Type B pancreatic cell (in vitro differentiated cells): ENCODE results near the gene HOXB4. TPM values are rescaled to one million over a fixed set of nuclear protein-coding genes. Genes with fewer than 3 reads are reported as not detected.

Source experiments
- DNase-seq: peaks from one replicate; pipeline ENCODE4 v3.0.0; 2021; ENCODE audit warnings: mixed read lengths; ENCODE audit not compliant: unreplicated experiment; ENCODE audit errors: extremely low spot score
- H3K27ac Mint-ChIP-seq: 2 replicates; pipeline ENCODE4 v1.8.0; 2021; ENCODE audit warnings: mild to moderate bottlenecking, mixed read lengths
- H3K27me3 Mint-ChIP-seq: 2 replicates; pipeline ENCODE4 v1.8.0; 2021; ENCODE audit warnings: mixed read lengths
- H3K36me3 Mint-ChIP-seq: 2 replicates; pipeline ENCODE4 v1.8.0; 2021; ENCODE audit warnings: mixed read lengths
- H3K4me1 Mint-ChIP-seq: one replicate; pipeline ENCODE4 v1.8.0; 2021; ENCODE audit warnings: mixed read lengths; ENCODE audit not compliant: unreplicated experiment
- H3K4me3 Mint-ChIP-seq: 2 replicates; pipeline ENCODE4 v1.8.0; 2021; ENCODE audit warnings: mild to moderate bottlenecking, mixed read lengths
- H3K9me3 Mint-ChIP-seq: 2 replicates; pipeline ENCODE4 v1.8.0; 2021; ENCODE audit warnings: mixed read lengths
- CTCF ChIP-seq: fragments of 200-600 bp; sonication (generic); conservative IDR thresholded peaks from 2 replicates; pipeline ENCODE4 v1.5.0; 2021; ENCODE audit warnings: antibody characterized with exemption, mild to moderate bottlenecking
- total RNA-seq: library from RNA; stranded (reverse); gene quantifications from 2 replicates; pipeline ENCODE4 v1.2.1, GENCODE V29; 2021; ENCODE audit warnings: low replicate concordance

Gene HOXB4
- total RNA-seq, 1 donor from 2014 or later = 27.0 TPM

GRCh38 chr17:48615963-48616716 is 38.0 kb upstream of the HOXB4 start:
- Mint-ChIP-seq H3K4me1 (peaks cover 37% of the 10 kb centered on the region), H3K4me3 (peak overlapping the region; percentile 92), H3K27me3 (peaks cover 96% of the 10 kb centered on the region), H3K36me3 (no peaks in the 10 kb centered on the region), H3K9me3 (no peaks in the 10 kb centered on the region), H3K27ac (peak overlapping the region; percentile 58)
- no peak for TF ChIP-seq CTCF
- no peak for DNase-seq

DNA sequence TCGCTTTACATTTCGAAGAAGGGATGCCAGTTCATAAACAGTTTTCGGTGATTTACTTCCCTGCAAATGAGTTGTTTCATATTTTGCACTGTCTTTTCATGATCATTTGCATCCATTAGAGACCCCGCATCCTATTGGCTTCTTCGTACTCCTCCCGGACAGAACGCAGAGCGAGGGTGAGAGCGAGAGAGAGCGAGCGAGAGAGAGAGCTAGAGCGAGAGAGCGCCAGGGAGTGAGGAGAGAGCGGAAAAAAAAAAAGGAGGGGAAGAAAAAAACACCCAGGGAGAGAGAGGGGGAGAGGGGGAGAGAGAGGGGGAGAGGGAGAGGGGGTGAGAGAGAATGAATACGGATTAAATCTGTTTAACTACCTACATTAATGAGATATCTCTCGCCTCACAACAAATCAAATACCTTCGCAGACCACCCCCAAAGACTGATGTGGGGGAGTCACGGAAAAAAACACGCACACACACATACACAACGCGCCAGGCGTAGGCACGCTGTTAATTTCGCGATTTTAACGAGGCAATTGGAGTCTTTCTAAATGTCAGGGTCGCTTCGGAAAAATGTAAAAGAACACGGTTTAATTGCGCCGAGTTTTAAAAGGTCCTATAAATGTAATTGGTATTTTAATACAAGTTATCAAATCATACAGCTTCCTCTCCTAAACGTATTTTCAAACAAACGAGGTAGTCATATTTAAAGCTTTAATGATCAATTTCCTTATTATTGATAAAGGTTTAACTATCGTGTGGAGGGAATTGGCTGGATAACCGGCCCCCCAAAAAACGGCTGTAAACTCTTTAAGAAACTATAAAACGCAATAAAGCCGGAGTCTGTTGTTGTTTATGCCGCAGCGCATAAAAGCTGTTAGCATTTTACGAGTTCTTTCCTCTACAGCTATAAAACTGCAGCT is 37.2 kb upstream of the HOXB4 start, which contains the start of gene HOXB8:
TSS of gene HOXB8 (minus strand) at position 246 of the 916 bp plus-strand sequence. CDS start 588 bp downstream, outside the sequence.
- peaks cover 41% of the 10 kb centered on the region for H3K4me1 Mint-ChIP-seq
- DNase-seq = no peak
- H3K36me3 Mint-ChIP-seq = no peaks in the 10 kb centered on the region
- no peaks in the 10 kb centered on the region for H3K9me3 Mint-ChIP-seq
- peak within 1 kb of the TSS; percentile 58 for H3K27ac Mint-ChIP-seq
- H3K27me3 Mint-ChIP-seq = peaks cover 94% of the 10 kb centered on the region
- H3K4me3 Mint-ChIP-seq = peak within 1 kb of the TSS; percentile 92
- TF ChIP-seq CTCF = no peak

DNA sequence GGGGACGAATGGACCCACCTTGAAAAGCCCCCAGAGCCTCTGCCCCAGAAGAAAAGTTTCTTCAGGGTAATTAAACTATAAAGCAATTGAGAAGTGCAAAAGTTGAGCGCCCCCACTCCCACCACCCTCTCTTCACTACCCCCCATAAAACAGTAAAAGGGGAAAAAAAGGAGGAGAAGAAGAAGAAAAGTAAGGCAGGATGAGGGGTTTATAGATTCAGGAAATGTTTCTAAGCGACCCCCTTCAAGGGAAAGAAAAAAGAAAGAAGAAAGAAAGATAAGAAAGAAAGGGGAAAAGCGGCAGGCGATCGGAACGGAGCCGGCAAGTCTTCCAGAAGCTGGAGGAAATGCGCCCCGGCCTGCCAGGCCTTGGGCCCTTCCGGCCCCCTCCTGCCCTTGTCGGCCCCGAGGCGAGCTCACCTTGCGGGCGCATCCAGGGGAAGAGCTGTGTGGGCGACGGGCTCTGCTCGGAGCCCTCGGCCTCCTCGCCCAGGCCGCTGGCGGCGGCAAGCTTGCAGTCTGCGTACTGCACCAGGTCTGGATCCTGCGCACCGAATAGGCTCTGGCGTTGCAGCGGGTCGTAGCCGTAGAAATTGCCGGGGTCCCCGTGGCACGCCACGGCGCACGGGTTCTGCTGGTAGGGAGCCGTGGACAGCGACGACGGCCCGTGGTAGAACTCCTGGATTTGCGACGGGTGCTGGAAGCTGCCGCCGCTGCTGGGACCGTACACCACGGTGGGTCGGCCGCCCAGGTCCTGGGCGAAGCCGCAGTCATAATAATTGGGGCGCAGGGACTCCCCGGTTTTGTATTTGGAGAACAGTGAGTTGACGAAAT is 35.9 kb upstream of the HOXB4 start:
- TF ChIP-seq CTCF = no peak
- DNase-seq = no peak
- no peaks in the 10 kb centered on the region for H3K36me3 Mint-ChIP-seq
- H3K9me3 Mint-ChIP-seq = no peaks in the 10 kb centered on the region
- H3K4me1 Mint-ChIP-seq = peaks cover 38% of the 10 kb centered on the region
- peak overlapping the region; percentile 77 for H3K27ac Mint-ChIP-seq
- peaks cover 91% of the 10 kb centered on the region for H3K27me3 Mint-ChIP-seq
- peak overlapping the region; percentile 92 for H3K4me3 Mint-ChIP-seq

- peak overlapping the region; percentile 92 for H3K4me3 Mint-ChIP-seq
- no peaks in the 10 kb centered on the region for H3K9me3 Mint-ChIP-seq
- peaks cover 33% of the 10 kb centered on the region for H3K4me1 Mint-ChIP-seq
- DNase-seq = no peak
- peak; percentile 54 for TF ChIP-seq CTCF
- peaks cover 90% of the 10 kb centered on the region for H3K27me3 Mint-ChIP-seq
- H3K36me3 Mint-ChIP-seq = no peaks in the 10 kb centered on the region
- peak overlapping the region; percentile 92 for H3K27ac Mint-ChIP-seq
These were observed 34.9 kb upstream of the HOXB4 start for GRCh38 chr17:48612854-48613691.
